HL-60 (cell line): ENCODE measurements around the gene SYCP2.

Experiments
- CTCF ChIP-seq: IDR thresholded peaks from one replicate; pipeline ENCODE4 v1.5.1; 2011; ENCODE audit warnings: low read length, control low read depth, inconsistent platforms; ENCODE audit not compliant: insufficient read depth
- POLR2AphosphoS5 ChIP-seq: IDR thresholded peaks from 2 replicates; pipeline ENCODE4 v1.6.1; 2012; ENCODE audit warnings: low read depth

GRCh38 chr20:59850018-59850641, 83.3 kb downstream of the SYCP2 start:
- TF ChIP-seq CTCF (peak; percentile 54), POLR2AphosphoS5 (no peak)
